GM19023 (cell line): Measurements from ENCODE around the gene RUBCNL.

Source experiments
- ATAC-seq: cut with Tn5 transposase; IDR thresholded peaks from one replicate; pipeline ENCODE4 v1.9.1; 2021; ENCODE audit warnings: mild to moderate bottlenecking, moderate library complexity; ENCODE audit not compliant: unreplicated experiment

RUBCNL gene

DNA sequence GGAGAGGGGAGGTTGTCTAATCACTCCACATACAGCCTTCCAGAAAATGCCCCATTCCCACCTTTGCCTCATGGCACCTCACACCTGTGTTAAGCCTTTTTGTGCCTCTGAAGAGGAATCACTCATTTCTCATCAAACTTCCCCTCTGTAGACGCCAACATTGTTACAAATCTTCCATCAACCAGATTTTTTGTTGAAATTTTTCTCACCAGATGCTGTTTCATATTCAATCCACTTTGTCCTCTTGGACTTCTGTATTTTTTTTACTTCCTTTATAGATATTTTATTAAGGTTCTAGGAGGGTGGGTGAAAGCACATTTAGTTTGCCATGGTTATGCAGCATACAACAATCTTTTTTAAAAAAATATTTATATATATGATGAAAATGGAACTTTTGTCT lies 74.0 kb downstream of the RUBCNL start:
- ATAC-seq, result no peak

DNA sequence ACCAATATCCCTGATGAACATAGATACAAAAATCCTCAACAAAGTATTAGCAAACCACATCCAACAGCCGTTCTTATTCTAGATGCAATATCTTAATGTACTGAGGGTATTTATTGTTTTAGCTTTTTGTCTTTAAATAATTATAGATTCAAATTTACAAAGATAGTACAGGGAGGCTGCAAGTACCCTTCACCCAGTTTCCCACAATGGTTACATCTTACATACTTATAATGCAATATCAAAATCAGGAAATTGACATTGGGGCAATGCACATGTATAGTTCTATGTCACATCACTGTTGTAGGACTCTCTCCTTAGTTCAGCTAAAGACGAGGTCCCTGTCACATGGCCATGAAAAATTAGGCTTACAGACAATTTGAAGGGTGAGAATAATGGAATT lies 75.8 kb downstream of the RUBCNL start:
- ATAC-seq, result no peak

- no peak for ATAC-seq
Observed at GRCh38 chr13:46310066-46310465, 77.0 kb downstream of the RUBCNL start.

GRCh38 chr13:46307554-46307953 lies 79.5 kb downstream of the RUBCNL start:
- ATAC-seq, result no peak

DNA sequence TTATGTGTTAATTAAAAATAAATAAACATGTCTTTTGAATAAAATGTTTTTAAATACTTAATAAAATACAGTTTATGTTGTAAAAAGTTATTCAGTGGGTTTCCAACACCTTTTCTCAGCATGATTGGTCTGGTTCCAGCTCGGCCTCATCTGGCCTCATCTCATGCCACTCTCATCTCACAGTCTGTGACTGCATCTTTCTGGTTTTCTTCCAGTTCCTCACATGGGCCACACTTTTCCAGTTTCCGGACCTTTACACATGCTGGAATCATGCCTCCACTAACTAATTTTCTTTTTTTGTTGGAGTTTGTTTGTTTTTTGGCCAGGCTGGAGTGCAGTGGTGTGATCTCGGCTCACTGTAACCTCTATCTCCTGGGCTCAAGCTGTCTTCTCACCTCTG lies 82.5 kb downstream of the RUBCNL start:
- no peak for ATAC-seq

GRCh38 chr13:46303742-46304385 lies 83.2 kb downstream of the RUBCNL start:
- no peak for ATAC-seq

GRCh38 chr13:46297361-46297811 lies 89.7 kb downstream of the RUBCNL start:
- ATAC-seq, result no peak

DNA sequence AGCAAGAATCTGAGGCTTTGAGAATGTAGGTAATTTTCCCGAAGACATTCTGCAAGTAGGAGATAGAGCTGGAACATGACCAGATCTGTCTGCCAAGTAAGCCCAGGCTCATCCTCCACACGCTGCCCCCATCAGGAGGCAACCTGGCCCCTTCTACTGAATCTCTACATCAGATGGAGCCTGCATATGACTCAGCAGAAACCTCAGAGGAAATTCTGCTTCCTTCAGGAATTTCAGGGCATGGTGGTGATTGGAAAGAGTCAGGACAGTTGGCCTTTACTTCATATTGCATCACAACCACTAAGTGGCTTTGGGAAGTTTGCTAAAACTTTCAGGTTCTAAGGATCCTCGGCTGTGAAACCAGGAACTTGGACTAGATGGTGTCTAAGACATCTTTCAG lies 90.1 kb downstream of the RUBCNL start:
- ATAC-seq, result no peak

DNA sequence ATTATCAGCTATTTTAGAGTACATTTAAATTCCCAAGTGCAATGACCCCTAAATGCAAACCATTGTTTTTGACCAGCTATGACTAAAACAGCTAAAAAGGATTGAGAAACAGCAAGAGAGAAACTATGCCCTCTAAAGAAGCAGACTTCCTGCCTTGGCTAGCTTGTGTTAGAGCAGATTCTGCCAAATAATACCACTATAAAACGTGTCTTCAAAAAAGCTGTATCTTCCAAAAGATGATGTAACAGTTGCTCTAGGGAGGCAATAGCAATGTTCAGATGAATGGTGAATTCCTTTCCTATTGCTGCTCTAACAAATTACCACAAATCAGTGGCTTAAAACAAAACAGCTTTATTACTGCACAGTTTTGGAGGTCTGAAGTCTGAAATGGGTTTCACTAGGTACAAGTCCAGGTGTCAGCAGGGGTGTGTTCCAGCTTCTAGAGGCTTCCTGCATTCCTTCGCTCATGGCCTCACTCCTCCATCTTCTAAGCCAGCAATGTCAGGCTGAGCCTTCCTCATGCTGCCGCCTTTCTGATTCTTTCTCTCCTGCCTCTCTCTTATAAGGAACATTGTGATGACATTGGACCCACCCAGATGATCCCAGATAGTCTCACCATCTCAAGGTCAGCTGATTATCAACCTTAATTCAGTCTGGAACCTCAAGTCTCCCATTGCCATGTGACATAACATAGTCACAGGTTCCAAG lies 90.8 kb downstream of the RUBCNL start:
- ATAC-seq, result peak; percentile 34

DNA sequence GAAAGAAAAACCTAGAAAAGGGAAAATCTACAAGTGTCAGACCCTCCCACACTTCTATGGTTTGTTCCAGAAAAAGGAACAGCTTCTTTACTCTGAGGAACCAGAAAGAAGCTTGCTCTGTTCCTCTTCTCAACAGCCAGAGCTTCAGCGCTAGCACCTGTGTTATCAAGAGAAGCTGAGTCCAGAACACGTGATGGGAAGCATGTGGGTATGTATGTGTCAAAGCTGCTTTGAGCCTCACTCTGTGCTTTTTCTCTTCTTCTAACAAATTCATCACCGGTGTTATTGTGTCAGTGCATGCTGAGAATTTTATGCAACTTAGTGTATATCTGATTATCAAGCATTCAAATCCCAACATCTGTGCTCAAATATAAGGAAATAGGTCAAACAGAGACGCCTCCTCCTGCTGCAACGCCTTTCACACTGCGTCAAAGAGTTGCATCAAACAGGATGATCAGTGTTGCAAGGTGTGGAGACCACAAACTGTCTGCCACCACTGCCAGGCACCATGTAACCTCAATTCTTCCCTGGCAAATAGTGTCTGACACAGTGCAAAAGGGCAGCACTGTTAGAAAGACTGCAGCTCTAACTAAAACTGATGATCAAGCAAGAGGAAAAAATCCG lies 91.4 kb downstream of the RUBCNL start:
- peak; percentile 65 for ATAC-seq

DNA sequence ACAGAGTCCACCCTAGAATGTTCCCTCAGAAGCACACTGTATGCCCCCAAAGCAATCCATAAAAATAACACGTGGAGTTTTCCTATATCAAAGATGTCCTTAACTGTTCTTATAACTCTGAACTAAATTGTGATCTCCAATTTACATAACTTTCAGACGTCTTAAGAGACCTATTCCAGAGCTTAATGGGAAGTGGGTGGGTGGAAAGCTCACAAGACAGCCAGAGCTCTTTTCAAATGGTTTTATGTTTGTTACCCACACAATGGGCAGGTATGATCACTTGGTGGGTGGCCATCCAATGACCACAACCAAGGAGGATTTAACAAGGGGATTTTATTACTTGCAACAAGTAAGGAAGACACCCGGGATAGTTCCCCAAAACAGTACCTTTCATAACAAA lies 93.6 kb downstream of the RUBCNL start:
- ATAC-seq, result no peak
